Stimulated activated CD4-positive, alpha-beta T cell treated with anti-CD3 and anti-CD28 coated beads, Interleukin-4, amount 100 ng/mL, for 48 hours (primary cell): Measurements from ENCODE around the gene PTPRK.

Experiments used
- DNase-seq, 2 donors: peaks; one replicate each; pipeline ENCODE4 v3.0.0-alpha.2; 2020; ENCODE audit warnings: low read depth in 2 of 2

PTPRK gene

DNA sequence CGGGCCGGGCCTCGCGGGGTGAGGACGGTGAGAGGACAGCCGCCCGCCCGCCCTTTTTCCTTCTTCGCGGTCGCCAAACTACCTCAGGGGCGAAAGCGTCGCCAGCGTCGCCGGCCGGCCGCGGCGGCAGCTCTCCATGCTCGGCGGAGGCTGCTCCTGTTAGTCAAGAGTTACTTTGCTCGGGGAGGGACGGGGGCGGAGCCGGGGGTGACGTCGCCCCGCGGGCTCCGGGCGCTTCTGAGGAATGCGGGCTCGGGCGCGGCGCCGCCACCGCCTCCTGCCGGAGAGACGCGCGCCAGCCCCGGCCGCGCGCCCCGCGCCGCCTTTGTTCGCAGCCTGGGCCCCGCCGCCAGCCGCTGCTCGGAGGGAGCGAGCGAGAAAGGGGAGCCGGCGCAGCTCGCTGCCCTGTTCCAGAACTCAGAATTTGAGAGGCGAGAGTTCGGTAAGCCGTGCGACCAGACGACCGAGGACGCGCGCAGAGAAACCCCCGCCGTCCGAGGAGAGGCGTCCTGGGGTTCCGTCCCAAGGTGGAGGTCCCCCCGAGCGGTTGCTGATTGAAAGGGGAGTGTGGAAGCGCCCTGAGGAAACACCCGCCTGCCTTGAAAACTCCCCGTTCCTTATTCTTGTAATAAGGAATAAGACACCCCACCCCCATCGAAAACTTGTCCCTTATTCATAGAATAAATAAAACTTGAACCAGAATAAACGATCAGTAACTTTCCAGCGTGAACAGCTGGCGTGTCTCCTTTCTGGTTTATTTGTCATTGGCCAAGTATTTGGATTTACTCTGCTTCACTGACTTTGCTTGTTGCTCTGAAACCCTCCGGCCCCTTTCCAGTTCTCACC, at the start of gene PTPRK:
Gene PTPRK, minus strand, starts transcription at position 164 of the 846 bp plus-strand sequence. CDS start 241 bp downstream, outside the sequence.
- DNase-seq: peak; percentile 79 to 90

DNA sequence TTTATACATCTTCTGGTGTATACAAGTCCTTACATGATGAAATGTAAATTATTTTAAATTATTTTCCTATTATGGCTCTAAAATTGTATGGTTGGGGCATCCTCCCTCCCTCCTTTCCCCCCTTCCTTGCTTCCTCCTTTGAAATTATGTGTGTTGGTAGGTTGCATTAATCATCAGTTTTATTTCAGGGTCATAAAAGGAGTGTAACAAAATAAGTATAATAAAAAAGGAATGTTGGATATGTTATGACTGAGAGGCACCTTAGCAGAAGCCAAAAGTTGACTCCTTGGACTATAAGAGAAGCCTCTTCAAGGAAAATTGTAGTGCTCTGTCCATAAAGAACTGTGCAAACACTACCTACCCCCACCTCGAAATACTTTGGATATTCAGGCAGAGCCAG, 46.6 kb upstream of the PTPRK start:
- no peak for DNase-seq

DNA sequence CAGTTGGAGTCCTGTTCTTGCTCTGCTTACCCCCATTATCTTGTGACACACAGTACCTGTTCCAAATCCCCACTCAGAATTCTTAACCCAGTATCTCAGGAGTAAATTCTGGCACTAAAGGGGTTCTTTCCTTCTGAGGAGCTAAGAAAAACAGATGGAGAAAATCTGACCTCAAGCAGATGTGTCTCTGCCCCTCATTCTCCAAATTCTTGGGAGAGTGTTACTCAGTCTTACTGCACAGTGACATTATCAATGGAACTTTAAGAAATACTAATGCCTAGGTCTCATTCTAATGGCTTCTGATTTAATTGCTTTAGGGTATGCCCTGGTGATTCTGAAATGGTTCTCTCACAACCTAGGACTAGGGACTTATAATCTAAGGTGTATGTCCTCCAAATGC, 40.6 kb upstream of the PTPRK start:
- no peak for DNase-seq

DNA sequence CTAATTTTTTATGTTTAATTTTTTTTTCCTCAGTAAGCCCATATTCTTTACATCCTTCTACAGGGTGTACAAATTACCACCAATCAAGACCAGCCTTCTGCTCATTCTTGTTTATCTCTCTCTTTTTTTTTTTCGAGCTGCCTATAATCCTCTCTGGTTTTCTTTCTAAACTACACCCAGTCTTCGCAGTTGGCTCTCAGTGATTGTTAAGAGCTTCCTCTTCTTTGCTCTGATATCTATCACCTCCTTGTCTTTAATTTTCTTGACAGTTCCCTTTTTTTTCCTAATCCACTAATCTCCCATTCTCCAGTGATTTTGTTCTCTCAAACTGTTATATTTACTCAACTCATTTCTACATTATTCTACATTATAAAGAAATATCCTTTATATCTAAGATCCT, 38.5 kb upstream of the PTPRK start:
- no peak for DNase-seq

DNA sequence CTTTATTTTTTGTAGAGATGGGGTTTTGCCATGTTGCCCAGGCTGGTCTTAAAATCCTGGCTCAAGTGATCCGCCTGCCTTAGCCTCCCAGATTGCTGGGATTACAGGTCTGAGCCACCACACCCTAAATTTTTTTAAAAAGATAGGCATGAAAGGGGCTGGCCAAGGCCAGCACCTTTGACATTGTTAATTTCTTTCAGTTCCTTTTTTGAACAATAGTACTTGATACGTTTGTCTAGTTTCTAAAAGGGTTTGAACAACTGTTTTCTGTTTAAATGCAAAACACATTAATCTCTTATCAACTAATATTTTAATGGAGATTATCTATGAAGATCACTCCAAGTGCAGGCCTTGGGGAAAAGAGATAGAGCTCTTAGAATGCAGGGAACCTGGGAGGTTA, 37.6 kb upstream of the PTPRK start:
- DNase-seq: no peak

DNA sequence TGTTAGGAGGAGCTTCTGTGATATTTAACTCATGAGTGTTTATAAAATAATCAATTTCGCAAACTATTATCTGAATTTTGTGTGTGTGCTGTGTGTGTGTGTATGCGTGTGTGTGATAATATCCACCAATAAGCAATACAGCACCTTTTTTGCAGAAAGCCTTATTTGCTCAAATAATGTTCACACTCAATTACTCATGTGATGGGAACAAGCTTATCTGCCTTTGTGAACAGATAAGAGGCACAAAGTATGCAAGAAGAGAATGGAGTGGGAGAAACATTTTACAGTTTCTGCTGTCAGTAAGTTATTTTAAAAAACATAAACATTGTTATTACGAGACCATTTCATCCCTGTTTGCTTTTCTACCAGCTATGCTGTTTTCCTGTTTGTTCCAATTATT, 36.7 kb upstream of the PTPRK start:
- DNase-seq: no peak

DNA sequence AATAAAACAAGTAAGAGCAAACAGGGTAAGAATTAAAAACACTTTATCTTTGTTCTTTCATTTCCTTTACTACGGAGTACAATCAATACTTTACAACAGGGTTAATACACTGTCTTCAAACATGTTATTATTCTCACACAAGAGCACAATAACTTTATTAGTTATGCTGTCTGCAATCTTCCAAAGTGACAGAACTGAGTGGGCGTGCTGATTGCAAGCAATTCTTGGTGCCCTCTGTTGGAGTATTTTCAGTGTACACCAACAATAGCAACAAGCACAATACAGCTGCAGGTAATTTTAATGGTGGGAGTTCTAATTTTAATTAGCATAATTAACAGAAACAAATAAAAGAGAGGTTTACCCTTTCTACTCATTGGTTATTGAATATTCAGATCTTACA, 33.9 kb upstream of the PTPRK start:
- DNase-seq: no peak

DNA sequence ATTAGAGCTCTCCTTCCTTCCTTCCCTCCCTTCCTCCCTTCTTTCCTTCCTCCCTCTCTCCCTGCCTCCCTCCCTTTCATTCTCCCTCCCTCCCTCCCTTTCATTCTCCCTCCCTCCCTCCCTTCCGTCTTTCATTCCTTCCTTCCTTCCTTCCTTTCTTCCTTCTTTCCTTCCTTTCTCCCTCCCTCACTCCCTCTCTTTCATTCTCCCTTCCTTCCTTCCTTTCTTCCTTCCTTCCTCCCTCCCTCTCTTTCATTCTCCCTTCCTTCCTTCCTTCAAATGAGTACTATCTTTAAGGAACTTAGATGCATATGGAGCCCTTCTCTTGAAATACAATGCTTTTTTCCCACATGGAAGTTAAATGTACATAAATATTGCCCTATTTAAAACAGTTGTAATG, 20.9 kb upstream of the PTPRK start:
- no peak for DNase-seq

DNA sequence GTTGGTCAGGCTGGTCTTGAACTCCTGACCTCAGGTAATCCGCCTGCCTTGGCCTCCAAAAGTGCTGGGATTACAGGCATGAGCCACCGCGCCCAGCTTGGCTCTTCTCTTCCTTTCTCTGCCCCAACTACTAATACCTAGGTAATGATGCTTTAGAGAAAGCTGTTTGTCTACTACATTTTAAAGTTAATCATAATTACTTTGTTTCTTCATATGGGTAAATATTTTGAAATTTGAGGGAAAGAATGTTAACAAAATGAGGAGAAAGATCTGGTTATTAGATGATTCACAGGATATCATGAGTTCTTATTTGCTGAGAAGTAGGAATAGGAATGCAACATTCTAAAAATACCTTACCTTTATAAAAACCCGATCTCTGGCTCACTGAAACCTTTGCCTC, 18.4 kb upstream of the PTPRK start:
- DNase-seq: no peak

DNA sequence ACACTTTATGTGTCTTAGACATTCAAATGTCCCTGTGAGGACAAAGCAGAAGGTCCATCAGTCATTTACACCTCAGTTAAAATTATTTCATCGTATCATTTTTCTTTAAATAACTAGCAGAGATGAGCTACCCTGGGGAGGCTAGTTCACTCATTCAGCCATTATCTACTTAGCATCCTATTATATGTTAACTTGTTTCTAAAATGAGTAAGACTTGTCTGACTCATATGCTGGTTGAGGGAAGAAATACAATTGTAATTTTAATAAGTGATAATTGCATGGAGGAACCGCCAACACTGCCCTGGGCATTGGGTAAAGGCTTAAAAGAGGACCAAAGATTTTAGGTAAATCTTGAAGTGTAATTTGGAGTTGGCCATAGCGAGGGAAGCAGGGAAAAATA, 12.4 kb upstream of the PTPRK start:
- no peak for DNase-seq

DNA sequence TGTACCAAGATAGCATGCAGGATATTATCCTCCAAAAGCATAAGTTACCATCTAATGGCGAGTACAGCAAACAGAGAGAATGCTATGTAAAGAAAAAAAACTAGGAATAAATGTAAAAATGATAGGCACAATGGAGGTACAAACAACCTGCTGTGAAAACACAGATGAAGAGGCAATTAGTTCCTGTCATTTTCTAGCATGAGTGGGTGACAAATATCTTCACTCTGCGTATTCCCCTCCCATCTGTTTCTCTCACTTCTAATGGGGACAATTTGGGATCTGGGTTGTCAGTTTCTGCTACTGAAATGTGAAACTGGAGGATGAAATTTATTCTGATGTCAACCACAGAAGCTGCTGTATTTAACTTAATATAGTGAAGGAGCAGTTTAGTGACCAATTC, 11.7 kb upstream of the PTPRK start:
- no peak for DNase-seq

DNA sequence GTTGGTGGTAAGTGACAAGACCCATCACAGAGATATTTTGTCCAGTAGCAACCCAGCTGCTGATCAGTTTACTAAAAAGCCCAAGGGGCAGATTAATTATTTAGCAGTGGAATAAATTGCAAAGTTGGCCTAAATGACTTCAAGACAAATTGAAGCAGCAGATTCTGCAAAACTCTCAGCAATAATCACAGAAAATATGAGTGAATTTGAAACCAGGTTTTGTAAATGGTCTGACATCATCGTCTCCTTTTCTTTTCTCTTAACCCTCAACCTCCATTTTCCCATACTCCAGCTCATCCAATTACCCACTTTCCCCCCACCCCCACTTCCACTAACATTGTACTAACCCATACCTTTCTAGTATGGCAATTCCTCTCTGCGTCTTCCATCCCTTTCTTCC, 11.3 kb upstream of the PTPRK start:
- no peak for DNase-seq

DNA sequence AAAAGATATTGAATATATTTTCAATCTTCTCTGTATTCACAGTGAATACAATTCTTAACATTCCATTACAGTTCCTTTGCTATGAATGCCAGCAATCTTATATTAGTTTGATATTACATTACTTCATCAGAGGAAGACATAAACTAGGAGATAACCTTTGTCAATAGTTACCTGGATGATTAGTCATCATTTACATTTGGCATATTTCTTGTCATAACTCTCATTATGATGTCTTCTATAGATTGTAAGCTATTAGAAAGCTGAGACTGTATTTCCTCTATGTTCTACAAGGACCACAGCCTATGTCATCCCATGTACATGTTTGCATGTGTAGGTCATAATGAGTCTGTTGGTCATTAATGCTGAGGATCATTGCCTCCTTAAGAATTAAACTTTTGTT, 7.8 kb upstream of the PTPRK start:
- no peak for DNase-seq

DNA sequence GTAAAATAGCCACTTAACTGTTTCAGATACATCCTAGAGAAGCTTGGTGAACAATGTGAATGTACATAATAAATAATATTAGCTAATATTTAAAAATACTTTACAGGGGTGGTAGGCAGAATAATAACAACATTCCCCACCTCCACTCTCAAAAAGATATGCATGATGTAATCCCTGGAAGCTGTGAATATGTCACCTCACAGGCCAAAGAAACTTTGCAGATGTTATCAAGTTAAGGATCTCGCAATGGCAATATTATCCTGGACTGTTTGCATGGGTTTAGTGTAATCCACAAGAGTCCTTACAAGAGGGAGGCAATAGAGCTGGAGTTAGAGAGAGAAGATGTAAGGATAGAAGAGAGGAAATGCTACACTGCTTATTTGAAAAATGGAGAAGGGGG, 7.0 kb upstream of the PTPRK start:
- DNase-seq: no peak

DNA sequence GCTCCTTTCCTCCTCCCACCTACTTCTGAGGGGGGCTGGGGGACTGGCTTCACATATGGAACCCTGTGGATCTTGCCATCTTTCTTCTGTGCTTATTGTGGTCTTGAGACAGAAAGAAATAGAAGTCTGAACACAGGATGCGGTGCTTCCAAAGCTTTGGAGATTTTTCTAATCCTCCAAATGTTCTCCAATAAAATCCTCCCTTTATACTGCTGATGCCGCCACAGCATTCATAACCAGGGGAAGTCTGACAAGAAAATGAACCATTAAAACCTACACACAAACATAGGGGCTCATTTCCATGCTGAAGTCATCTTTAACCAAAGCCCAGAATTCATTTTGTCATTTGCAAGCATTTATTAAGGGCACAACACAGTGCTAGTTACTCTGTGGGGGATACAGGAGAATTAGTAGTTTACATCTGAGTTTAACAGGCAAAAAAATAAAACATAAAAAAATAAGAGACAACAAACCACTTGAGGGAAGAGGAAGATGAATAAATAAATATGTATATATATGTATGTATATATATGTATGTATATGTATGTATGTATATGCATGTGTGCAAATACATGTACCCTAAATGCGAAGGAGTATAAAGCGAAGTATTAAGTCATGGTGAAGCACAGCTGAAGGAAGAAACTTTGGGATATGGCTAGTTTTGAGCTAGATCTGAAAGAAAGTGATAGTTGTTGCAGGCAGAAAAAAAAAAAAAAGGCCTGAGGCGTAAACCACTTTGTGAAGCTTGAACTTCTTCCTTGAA, 5.9 kb upstream of the PTPRK start:
- DNase-seq: no peak

DNA sequence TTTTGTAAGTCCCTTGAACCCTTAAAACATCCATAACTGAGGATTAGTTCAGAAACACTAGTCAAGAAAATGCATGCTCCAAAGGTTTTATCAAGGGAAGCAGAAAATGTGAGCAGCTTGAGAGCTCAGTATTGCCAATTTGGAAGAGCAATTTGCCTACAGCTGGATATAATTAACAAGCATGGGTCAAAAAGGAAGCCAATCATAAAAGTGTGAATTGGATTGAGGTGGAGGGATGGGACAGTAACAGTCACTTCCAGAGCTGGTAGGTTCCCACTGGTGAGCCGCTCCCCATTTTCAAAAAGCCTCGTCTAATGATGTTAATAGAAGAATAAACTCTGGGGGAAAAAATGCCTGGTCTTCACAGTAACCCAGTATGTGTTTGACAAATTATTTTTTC, 5.0 kb upstream of the PTPRK start:
- no peak for DNase-seq

DNA sequence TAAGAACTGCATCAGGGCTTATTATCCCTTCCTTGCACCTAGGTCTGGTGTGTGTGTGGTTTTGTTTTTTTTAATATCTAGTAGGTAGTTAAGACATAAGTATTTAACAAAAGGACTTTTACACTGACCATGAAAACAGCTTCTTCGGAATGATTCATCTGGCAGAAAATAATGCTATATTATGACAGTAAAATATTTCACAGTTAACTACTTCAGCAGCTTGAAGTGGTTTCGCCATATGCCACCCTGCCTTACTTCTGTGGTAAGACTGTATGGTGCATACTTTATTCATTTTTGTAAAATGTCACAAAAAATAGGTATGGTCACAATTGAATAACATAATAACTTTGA, 858 bp upstream of the PTPRK start:
- DNase-seq: no peak

DNA sequence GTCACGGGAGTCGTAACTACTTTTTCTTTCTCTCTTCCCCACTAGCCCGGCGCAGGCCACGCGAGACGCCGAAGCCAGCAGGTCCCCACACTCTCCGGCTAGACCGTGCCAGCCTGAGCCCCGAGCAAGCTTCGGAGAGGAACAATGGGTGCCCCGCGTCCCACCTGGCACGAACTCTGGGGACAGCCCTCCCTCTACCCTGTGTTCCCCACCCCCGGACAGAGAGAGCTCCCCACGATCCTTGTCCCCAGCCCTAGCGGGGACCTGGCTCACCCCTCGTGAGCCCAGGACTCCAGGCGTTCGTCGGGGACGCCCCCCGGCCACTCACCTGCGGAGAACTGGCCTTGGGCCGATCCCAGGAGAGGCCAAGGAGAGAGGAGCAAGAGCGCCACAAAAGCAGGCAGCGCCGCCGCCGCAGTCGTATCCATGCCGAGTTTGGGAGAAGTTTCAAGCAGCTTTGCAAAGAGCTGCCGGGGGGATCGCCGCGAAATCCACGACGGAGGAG, 416 bp downstream of the PTPRK start:
- peak; percentile 6 to 19 for DNase-seq

DNA sequence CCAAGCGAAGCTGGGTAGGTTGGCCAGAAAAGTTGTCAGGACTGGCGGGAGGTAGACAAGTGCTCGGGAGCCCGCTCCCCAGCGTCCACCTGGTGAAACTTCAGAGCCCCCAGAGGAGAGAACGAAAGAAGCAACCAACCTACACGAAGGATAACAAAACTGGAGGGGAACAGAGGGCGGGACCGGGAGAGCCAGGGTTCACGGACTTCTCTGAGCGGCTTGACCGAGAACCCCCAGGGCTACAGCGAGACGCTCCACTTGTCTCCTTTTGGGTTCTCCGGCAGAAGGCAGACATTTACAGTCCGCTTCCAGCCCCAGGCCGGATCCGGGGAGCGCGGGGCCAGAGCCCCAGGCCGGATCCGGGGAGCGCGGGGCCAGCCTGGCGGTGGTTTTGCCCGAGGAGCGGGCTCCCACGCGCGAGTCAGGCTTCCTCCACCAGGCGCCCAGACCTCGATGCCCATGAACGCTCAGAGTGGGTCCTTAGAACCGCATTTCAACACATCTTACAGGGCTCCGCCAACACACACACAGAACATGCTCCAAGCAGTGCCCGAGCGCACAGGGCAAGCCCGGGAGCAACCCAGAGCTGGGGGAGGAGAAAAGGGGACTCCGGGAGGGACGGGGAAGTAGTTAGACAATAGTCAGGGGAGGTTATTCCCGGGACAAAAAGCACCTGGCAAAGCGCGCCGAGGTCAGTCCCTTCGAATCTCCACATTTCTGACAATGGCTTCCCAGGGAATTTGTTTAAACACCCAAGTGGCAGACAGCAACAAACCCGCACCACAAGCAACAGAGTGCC, 1.1 kb downstream of the PTPRK start:
- peak; percentile 7 for DNase-seq

DNA sequence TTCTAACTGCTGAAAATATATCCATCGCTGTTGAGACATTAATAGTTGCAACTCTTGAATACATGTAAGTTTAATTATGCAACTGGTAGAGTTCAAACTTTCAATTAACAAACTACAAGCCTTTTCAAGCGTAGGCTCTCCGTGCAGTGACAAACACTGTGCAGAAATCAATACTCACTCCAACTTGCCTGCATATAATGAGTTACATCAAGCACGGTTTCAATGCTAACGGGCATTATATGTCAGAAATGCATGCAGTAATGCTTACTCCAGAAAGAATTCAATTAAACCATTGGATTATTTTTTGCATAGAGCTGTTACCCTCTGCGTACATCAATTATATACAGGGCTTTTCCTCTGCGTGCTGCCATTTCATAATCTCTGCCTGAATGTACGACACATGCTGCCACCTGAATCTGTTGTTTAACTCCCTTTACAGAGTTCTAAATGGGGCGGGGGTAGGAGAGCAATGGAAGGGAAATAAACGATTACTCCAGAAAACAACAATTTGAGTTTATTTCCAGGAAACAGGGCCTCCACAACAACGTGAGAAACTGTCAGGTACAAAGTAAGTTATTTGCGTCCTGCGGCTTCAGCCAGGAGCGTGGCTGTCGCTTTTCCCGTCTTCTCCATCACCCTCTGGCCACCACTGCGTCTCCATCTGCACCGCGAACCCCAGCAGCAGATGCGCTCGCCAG, 1.8 kb downstream of the PTPRK start:
- peak; percentile 3 to 7 for DNase-seq

DNA sequence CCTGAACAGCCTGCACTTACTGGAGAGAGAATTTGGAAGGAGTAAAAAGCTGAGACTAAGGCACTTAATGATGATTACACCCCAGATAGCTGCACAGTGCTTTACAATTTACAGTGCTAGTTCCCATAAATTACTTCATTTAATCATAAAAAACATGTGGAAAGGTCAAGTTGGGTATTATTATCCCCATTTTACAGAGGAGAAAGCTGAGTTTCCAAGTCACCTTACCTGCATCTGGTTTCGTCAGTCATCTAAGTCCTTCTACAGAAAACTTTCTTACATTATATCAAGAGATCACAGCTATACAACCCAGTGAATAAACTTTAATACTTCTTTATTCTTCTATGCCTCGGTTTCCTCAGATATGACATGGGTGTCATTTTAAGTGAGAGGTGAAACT, 3.3 kb downstream of the PTPRK start:
- DNase-seq: no peak

DNA sequence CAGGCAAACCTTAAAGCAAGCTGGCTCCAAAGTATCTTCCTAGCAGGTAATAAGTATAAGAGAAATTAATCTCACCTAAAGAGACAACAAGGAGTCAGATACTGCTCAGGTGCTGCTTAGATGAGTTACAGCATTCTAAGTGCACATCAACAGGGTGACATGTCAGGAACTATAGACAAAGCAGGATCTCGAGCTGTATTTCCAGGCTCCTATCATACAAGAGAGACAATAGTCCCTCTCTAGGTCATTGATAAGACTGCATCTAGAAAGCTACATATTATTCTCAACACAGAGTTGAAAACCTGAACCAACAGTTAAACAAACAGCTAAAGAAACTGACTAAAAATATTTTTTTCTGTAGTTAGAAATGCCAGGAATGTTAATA, 3.9 kb downstream of the PTPRK start:
- DNase-seq: no peak
